GM23338 (cell line): ENCODE results near the gene INPP5D. TPM values are rescaled to one million over a fixed set of nuclear protein-coding genes. Genes with fewer than 3 reads are reported as not detected.

Experiments
- ATAC-seq: fragments of 200-7000 bp; cut with Tn5 transposase; 3 replicates; pipeline ENCODE4 v1.9.1; 2020
- DNase-seq: peaks from one replicate; pipeline ENCODE4 v3.0.0-alpha.2; 2015; ENCODE audit warnings: low spot score
- H2AFZ ChIP-seq: fragments of 200-600 bp; sonication (generic); 2 replicates; pipeline ENCODE4 v1.8.0; 2016; ENCODE audit warnings: antibody characterized with exemption, mild to moderate bottlenecking, moderate library complexity
- H3F3A ChIP-seq: fragments of 200-600 bp; sonication (generic); replicated peaks from 2 replicates; pipeline ENCODE4 v1.8.0; 2017; ENCODE audit warnings: antibody characterized with exemption, mixed run types, low read depth
- H3K27ac ChIP-seq: fragments of 200-600 bp; sonication (generic); 2 replicates; pipeline ENCODE4 v1.6.1; 2016; ENCODE audit warnings: low read depth
- H3K27me3 ChIP-seq: fragments of 200-600 bp; sonication (generic); 2 replicates; pipeline ENCODE4 v1.8.0; 2016; ENCODE audit warnings: mild to moderate bottlenecking, mixed run types, moderate library complexity; ENCODE audit not compliant: insufficient read depth
- H3K36me3 ChIP-seq: fragments of 200-600 bp; sonication (generic); 2 replicates; pipeline ENCODE4 v1.8.0; 2016; ENCODE audit warnings: mild to moderate bottlenecking; ENCODE audit not compliant: insufficient read depth
- H3K4me1 ChIP-seq: fragments of 200-600 bp; sonication (generic); 2 replicates; pipeline ENCODE4 v1.8.0; 2016; ENCODE audit warnings: mild to moderate bottlenecking, moderate library complexity; ENCODE audit not compliant: insufficient read depth
- H3K4me2 ChIP-seq: fragments of 200-600 bp; sonication (generic); 2 replicates; pipeline ENCODE4 v1.7.1; 2017; ENCODE audit warnings: mixed run types
- H3K4me3 ChIP-seq: fragments of 200-600 bp; sonication (generic); 2 replicates; pipeline ENCODE4 v1.6.1; 2016; ENCODE audit warnings: mixed run types
- H3K79me2 ChIP-seq: fragments of 200-600 bp; sonication (generic); replicated peaks from 2 replicates; pipeline ENCODE4 v1.8.0; 2017; ENCODE audit warnings: mild to moderate bottlenecking; ENCODE audit not compliant: insufficient read depth
- H3K9me2 ChIP-seq: fragments of 200-600 bp; sonication (generic); 2 replicates; pipeline ENCODE4 v1.8.0; 2017; ENCODE audit not compliant: insufficient read depth
- H4K20me1 ChIP-seq: fragments of 200-600 bp; sonication (generic); replicated peaks from 2 replicates; pipeline ENCODE4 v1.8.0; 2017; ENCODE audit warnings: mild to moderate bottlenecking; ENCODE audit not compliant: insufficient read depth
- H3K27ac Mint-ChIP-seq: 2 replicates; pipeline ENCODE4 v1.8.0; 2020; ENCODE audit warnings: inconsistent platforms, mild to moderate bottlenecking, moderate library complexity, mixed read lengths
- H3K27me3 Mint-ChIP-seq: 3 replicates; pipeline ENCODE4 v1.8.0; 2022; ENCODE audit warnings: low read depth, mild to moderate bottlenecking, moderate library complexity, mixed read lengths, inconsistent platforms; ENCODE audit not compliant: insufficient read depth, poor library complexity
- H3K36me3 Mint-ChIP-seq: 3 replicates; pipeline ENCODE4 v1.8.0; 2021; ENCODE audit warnings: low read depth, mild to moderate bottlenecking, inconsistent platforms, moderate library complexity, mixed read lengths
- H3K4me1 Mint-ChIP-seq: 3 replicates; pipeline ENCODE4 v1.8.0; 2020; ENCODE audit warnings: mild to moderate bottlenecking, inconsistent platforms, mixed read lengths
- H3K4me3 Mint-ChIP-seq: 3 replicates; pipeline ENCODE4 v1.8.0; 2021; ENCODE audit warnings: moderate library complexity, mild to moderate bottlenecking, inconsistent platforms, mixed read lengths
- H3K9me3 Mint-ChIP-seq: 3 replicates; pipeline ENCODE4 v1.8.0; 2020; ENCODE audit warnings: moderate library complexity, mild to moderate bottlenecking, inconsistent platforms, mixed read lengths
- CREB1 ChIP-seq: fragments of 250-450 bp; sonication (Bioruptor Pico); IDR thresholded peaks from 2 replicates; pipeline ENCODE4 v1.5.0; 2020; ENCODE audit warnings: low read depth, mild to moderate bottlenecking, moderate library complexity
- ETS1 ChIP-seq: IDR thresholded peaks from 2 replicates; pipeline ENCODE4 v1.6.1; 2016; ENCODE audit warnings: antibody characterized with exemption
- EZH2phosphoT487 ChIP-seq: fragments of 200-600 bp; sonication (generic); IDR thresholded peaks from one replicate; pipeline ENCODE4 v1.8.1; 2018; ENCODE audit warnings: antibody characterized with exemption; ENCODE audit not compliant: unreplicated experiment
- JUNB ChIP-seq: IDR thresholded peaks from one replicate; pipeline ENCODE4 v1.6.1; 2016; ENCODE audit warnings: antibody characterized with exemption; ENCODE audit not compliant: unreplicated experiment
- NANOG ChIP-seq: IDR thresholded peaks from 2 replicates; pipeline ENCODE4 v1.6.1; 2016; ENCODE audit warnings: antibody characterized with exemption, borderline replicate concordance
- POLR2AphosphoS5 ChIP-seq: IDR thresholded peaks from 2 replicates; pipeline ENCODE4 v1.6.1; 2016; ENCODE audit warnings: antibody characterized with exemption, low read depth
- REST ChIP-seq: IDR thresholded peaks from one replicate; pipeline ENCODE4 v1.6.1; 2018; ENCODE audit warnings: antibody characterized with exemption; ENCODE audit not compliant: unreplicated experiment
- STAT1 ChIP-seq: IDR thresholded peaks from one replicate; pipeline ENCODE4 v1.6.1; 2016; ENCODE audit warnings: antibody characterized with exemption; ENCODE audit not compliant: unreplicated experiment
- ZNF331 ChIP-seq: fragments of 250-450 bp; sonication (Bioruptor Pico); IDR thresholded peaks from 2 replicates; pipeline ENCODE4 v1.5.0; 2020; ENCODE audit warnings: low read depth, mild to moderate bottlenecking, moderate library complexity
- polyA plus RNA-seq: library from polyadenylated mRNA; unstranded; fragments of >200 nt; fragmentation: Nextera tagmentation; extraction: Ambion mirVana; gene quantifications from 2 replicates; pipeline ENCODE4 v1.2.1, GENCODE V29; 2016
- total RNA-seq: library from RNA; depleted of rRNA; stranded (reverse); fragments of >200 nt; shearing (Covaris generic); gene quantifications from 2 replicates; pipeline ENCODE4 v1.2.3, GENCODE V29; 2014
- TF ChIP-seq, protein P1 (sequence below), 2 experiments: fragments of 200-600 bp in 1 of 2; sonication (generic) in 1 of 2; conservative IDR thresholded peaks; 2 replicates each; pipeline versions ENCODE4 v1.5.1 to v1.6.1; 2016 to 2017; ENCODE audit warnings: antibody characterized with exemption in 2 of 2, low read depth in 2 of 2, mild to moderate bottlenecking in 2 of 2, moderate library complexity in 1 of 2

INPP5D gene
- total and polyA plus RNA-seq, 2 experiments from 2014 or later, result 6.6 to 8.3 TPM

- Histone ChIP-seq H3K4me1 (no peaks in the 10 kb centered on the region), H3K36me3 (no peaks in the 10 kb centered on the region), H3K9me2 (no peaks in the 10 kb centered on the region), H3K79me2 (no peaks in the 10 kb centered on the region), H3K27me3 (no peaks in the 10 kb centered on the region), H3K4me2 (no peak overlapping the region), H2AFZ (no peak overlapping the region; the same call in 1 of the 2 replicates), H3K4me3 (no peak overlapping the region), H3K27ac (no peak overlapping the region), H3F3A (no peaks in the 10 kb centered on the region), H4K20me1 (no peaks in the 10 kb centered on the region)
- no peak for DNase-seq
- Mint-ChIP-seq H3K4me1 (peaks cover 16% of the 10 kb centered on the region), H3K36me3 (no peaks in the 10 kb centered on the region; the same call in 2 of the 3 replicates), H3K9me3 (no peaks in the 10 kb centered on the region), H3K27ac (no peak overlapping the region), H3K4me3 (no peak overlapping the region), H3K27me3 (peaks cover 11% of the 10 kb centered on the region)
- ATAC-seq, result no peak
- TF ChIP-seq EZH2phosphoT487 (no peak), STAT1 (no peak), JUNB (no peak), NANOG (no peak), ETS1 (no peak), REST (no peak), CREB1 (CRISPR knock-in tag) (no peak), ZNF331 (CRISPR knock-in tag) (no peak), POLR2AphosphoS5 (no peak)
- TF ChIP-seq, protein P1, sequence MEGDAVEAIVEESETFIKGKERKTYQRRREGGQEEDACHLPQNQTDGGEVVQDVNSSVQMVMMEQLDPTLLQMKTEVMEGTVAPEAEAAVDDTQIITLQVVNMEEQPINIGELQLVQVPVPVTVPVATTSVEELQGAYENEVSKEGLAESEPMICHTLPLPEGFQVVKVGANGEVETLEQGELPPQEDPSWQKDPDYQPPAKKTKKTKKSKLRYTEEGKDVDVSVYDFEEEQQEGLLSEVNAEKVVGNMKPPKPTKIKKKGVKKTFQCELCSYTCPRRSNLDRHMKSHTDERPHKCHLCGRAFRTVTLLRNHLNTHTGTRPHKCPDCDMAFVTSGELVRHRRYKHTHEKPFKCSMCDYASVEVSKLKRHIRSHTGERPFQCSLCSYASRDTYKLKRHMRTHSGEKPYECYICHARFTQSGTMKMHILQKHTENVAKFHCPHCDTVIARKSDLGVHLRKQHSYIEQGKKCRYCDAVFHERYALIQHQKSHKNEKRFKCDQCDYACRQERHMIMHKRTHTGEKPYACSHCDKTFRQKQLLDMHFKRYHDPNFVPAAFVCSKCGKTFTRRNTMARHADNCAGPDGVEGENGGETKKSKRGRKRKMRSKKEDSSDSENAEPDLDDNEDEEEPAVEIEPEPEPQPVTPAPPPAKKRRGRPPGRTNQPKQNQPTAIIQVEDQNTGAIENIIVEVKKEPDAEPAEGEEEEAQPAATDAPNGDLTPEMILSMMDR (conservative IDR thresholded peaks at IDR 0.05; ENCODE audit: low read depth in 2 of 2), result no peak
These were observed 52.8 kb downstream of the INPP5D start for GRCh38 chr2:233112776-233113452.
